Keratinocyte (primary cell): ENCODE data around the gene TBX18. TPM values are rescaled to one million over a fixed set of nuclear protein-coding genes. Genes with fewer than 3 reads are reported as not detected.
A peak's percentile ranks its signal among the peaks of the same experiment; 100 is the strongest.

ENCODE experiments used
- DNase-seq: peaks from one replicate; pipeline ENCODE4 v3.0.0-alpha.2; 2011; ENCODE audit warnings: low read depth, missing footprints, low spot score
- FAIRE-seq: peaks from 2 replicates; lab custom pipeline; 2011; peaks lifted over from hg19 to GRCh38; lab: Jason Lieb, UNC
- H2AFZ ChIP-seq: 2 replicates; pipeline ENCODE4 v1.6.0; 2012; ENCODE audit warnings: low read length, control low read depth, inconsistent platforms; ENCODE audit not compliant: control insufficient read depth
- H3K27ac ChIP-seq: 2 replicates; pipeline ENCODE4 v1.5.1; 2011; ENCODE audit warnings: low read length; ENCODE audit not compliant: control insufficient read depth, insufficient read depth
- H3K27me3 ChIP-seq: 3 replicates; pipeline ENCODE4 v1.6.0; 2011; ENCODE audit warnings: low read length; ENCODE audit not compliant: control insufficient read depth, insufficient read depth; ENCODE audit errors: extremely low read depth
- H3K36me3 ChIP-seq, 2 experiments: 2 replicates in 1 of 2; 3 replicates in 1 of 2; pipeline ENCODE4 v1.5.1; 2011; ENCODE audit warnings: low read length in 2 of 2, mild to moderate bottlenecking in 1 of 2; ENCODE audit not compliant: control insufficient read depth in 2 of 2, insufficient read depth in 2 of 2; ENCODE audit errors: extremely low read depth in 1 of 2
- H3K4me1 ChIP-seq: 3 replicates; pipeline ENCODE4 v1.5.1; 2011; ENCODE audit warnings: low read length; ENCODE audit not compliant: control insufficient read depth, insufficient read depth; ENCODE audit errors: extremely low read depth
- H3K4me2 ChIP-seq: 3 replicates; pipeline ENCODE4 v1.6.0; 2011; ENCODE audit warnings: low read depth, low read length; ENCODE audit not compliant: control insufficient read depth, insufficient read depth; ENCODE audit errors: extremely low read depth
- H3K4me3 ChIP-seq, 3 experiments: fragments of 200-600 bp in 1 of 3; sonication (generic) in 1 of 3; 2 replicates in 2 of 3; 3 replicates in 1 of 3; pipeline ENCODE4 v1.5.1; 2011 to 2016; ENCODE audit warnings: low read length in 3 of 3, mild to moderate bottlenecking in 3 of 3, control low read depth in 2 of 3, inconsistent platforms in 1 of 3, low read depth in 1 of 3, mixed read lengths in 1 of 3, mixed run types in 1 of 3, moderate library complexity in 1 of 3; ENCODE audit not compliant: control insufficient read depth in 2 of 3, insufficient read depth in 2 of 3; ENCODE audit errors: extremely low read depth in 1 of 3
- H3K79me2 ChIP-seq: 2 replicates; pipeline ENCODE4 v1.6.0; 2012; ENCODE audit warnings: low read length; ENCODE audit not compliant: control insufficient read depth, insufficient read depth
- H3K9ac ChIP-seq: 3 replicates; pipeline ENCODE4 v1.6.0; 2011; ENCODE audit warnings: low read length; ENCODE audit not compliant: control insufficient read depth, insufficient read depth; ENCODE audit errors: extremely low read depth
- H3K9me1 ChIP-seq: 3 replicates; pipeline ENCODE4 v1.6.0; 2011; ENCODE audit warnings: low read length; ENCODE audit not compliant: control insufficient read depth, insufficient read depth; ENCODE audit errors: extremely low read depth
- H3K9me3 ChIP-seq: 2 replicates; pipeline ENCODE4 v1.5.1; 2012; ENCODE audit warnings: low read depth, low read length; ENCODE audit not compliant: control insufficient read depth
- H4K20me1 ChIP-seq: 3 replicates; pipeline ENCODE4 v1.6.0; 2011; ENCODE audit warnings: low read length; ENCODE audit not compliant: control insufficient read depth, insufficient read depth; ENCODE audit errors: extremely low read depth
- CTCF ChIP-seq, 3 experiments: IDR thresholded peaks in 1 of 3; conservative IDR thresholded peaks in 1 of 3; optimal IDR thresholded peaks in 1 of 3; 2 replicates in 2 of 3; 3 replicates in 1 of 3; pipeline versions ENCODE3 to v1.5.1; 2011; ENCODE audit warnings: low read length in 3 of 3, mild to moderate bottlenecking in 3 of 3, moderate library complexity in 2 of 3, control low read depth in 1 of 3, inconsistent platforms in 1 of 3; ENCODE audit not compliant: insufficient read depth in 2 of 3; ENCODE audit errors: extremely low read depth in 1 of 3
- EZH2 ChIP-seq: IDR thresholded peaks from one replicate; pipeline ENCODE4 v1.6.1; 2012; ENCODE audit warnings: inconsistent platforms, mild to moderate bottlenecking, low read length, moderate library complexity
- dilution Hi-C: fragments of 300-500 bp; cut with MboI; formaldehyde crosslinking; loops from one replicate; pipeline ENCODE4 v1.7.0; 2020; ENCODE audit warnings: low sequenced_read_pairs; ENCODE audit not compliant: extremely low pct_ligation_motif_present
- polyA plus RNA-seq, 5 experiments: library from polyadenylated mRNA; depleted of rRNA in 3 of 5; stranded (reverse) in 3 of 5; stranded (forward) in 1 of 5; unstranded in 1 of 5; fragments of >200 nt; gene quantifications; 1 replicate in 1 of 5; 2 replicates in 3 of 5; 3 replicates in 1 of 5; pipeline versions ENCODE4 v1.2.1 to v1.2.3, GENCODE V29; 2011 to 2012; ENCODE audit warnings: missing spikeins in 2 of 5, low read depth in 1 of 5, low replicate concordance in 1 of 5

The TBX18 gene
- polyA plus RNA-seq, 1 donor (not counting 4 experiments of a cell fraction or from before 2014, with no cell fraction given), result 0.03 TPM

GRCh38 chr6:84773133-84773430 lies 8.7 kb upstream of the TBX18 start:
- dilution Hi-C loops, result no loop called here
- Histone ChIP-seq H3K4me2 (no peak overlapping the region), H3K9me3 (no peaks in the 10 kb centered on the region), H3K79me2 (no peaks in the 10 kb centered on the region), H3K9me1 (no peaks in the 10 kb centered on the region), H4K20me1 (no peaks in the 10 kb centered on the region), H3K4me1 (no peaks in the 10 kb centered on the region), H3K36me3 (no peaks in the 10 kb centered on the region), H3K4me3 (no peak overlapping the region), H3K27ac (no peak overlapping the region), H3K9ac (no peak overlapping the region), H3K27me3 (peaks cover 50% of the 10 kb centered on the region), H2AFZ (no peak overlapping the region)
- no peak for TF ChIP-seq CTCF (optimal IDR thresholded peaks at IDR 0.05 in 1 of 3, IDR thresholded peaks at IDR 0.05 in 1 of 3, conservative IDR thresholded peaks at IDR 0.05 in 1 of 3; ENCODE audit: extremely low read depth in 1 of 3, insufficient read depth in 2 of 3, low read length in 3 of 3)
- peak; percentile 84 for TF ChIP-seq EZH2
- DNase-seq (no peak), FAIRE-seq (no peak)

DNA sequence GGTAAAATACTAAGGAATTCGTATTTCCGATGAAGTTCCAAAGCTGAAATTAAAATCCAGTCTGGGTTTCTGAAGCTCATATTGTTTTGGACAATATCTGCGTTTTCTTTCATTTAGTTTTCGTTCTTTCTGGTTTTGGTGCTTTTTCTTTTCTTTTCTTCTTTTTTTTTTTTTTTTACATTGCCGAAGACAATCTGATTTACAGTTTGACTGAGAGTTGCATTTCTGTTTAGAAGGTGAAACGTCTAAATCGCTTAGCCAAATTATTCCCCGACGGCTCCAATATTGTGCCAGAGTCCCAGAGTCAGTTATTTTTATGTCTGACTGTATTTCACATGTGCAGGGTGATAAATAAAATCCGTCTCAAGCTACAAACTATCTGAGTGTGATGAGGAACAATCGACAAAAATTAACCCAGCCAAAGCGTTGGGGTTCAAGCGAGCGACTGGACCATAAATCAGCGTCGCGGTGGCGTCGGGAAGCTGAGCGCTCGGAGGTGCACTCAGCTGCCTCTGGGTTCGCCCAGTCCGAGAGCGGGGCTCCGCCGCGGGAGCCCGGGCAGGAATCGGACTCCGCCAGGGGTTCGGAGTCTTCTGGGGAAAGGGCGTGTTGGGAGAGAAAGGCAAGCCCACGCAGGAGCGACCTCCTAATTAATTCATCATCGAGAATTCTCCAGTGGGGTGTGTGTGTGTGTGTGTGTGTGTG lies 8.2 kb upstream of the TBX18 start:
- Histone ChIP-seq H2AFZ (no peak overlapping the region), H3K79me2 (no peaks in the 10 kb centered on the region), H3K9me3 (no peaks in the 10 kb centered on the region), H3K4me1 (no peaks in the 10 kb centered on the region), H3K4me2 (no peak overlapping the region), H3K9me1 (no peaks in the 10 kb centered on the region), H4K20me1 (no peaks in the 10 kb centered on the region), H3K27ac (no peak overlapping the region), H3K27me3 (peaks cover 55% of the 10 kb centered on the region), H3K4me3 (no peak overlapping the region), H3K9ac (no peak overlapping the region), H3K36me3 (no peaks in the 10 kb centered on the region)
- dilution Hi-C loops, result no loop called here
- TF ChIP-seq CTCF (optimal IDR thresholded peaks at IDR 0.05 in 1 of 3, IDR thresholded peaks at IDR 0.05 in 1 of 3, conservative IDR thresholded peaks at IDR 0.05 in 1 of 3; ENCODE audit: extremely low read depth in 1 of 3, insufficient read depth in 2 of 3, low read length in 3 of 3) (no peak), EZH2 (no peak)
- DNase-seq, result no peak
- no peak for FAIRE-seq
